ENCODE data around the gene SURF4. TPM values are rescaled to one million over a fixed set of nuclear protein-coding genes. Genes with fewer than 3 reads are reported as not detected.

Gene SURF4
- total RNA-seq, 2 experiments from 2014 or later: 90.7 to 94.6 TPM

- Mint-ChIP-seq H3K4me1 (ENCODE audit: low read depth) (peaks cover 17% of the 10 kb centered on the region), H3K27ac (no peak overlapping the region), H3K4me3 (no peak overlapping the region), H3K36me3 (ENCODE audit: low read depth) (peaks cover 65% of the 10 kb centered on the region), H3K9me3 (no peaks in the 10 kb centered on the region), H3K27me3 (no peaks in the 10 kb centered on the region)
- Histone ChIP-seq H3K4me1 (ENCODE audit: insufficient read depth, low read length) (peaks cover 37% of the 10 kb centered on the region), H3K4me3 (ENCODE audit: low read length) (no peak overlapping the region), H3K27me3 (ENCODE audit: control insufficient read depth in 1 of 2, insufficient read depth in 2 of 2, low read length in 2 of 2) (no peaks in the 10 kb centered on the region), H3K9me3 (ENCODE audit: control insufficient read depth in 1 of 2, insufficient read depth in 1 of 2, low read length in 2 of 2) (no peaks in the 10 kb centered on the region), H3K27ac (ENCODE audit: low read depth in 1 of 2, low read length in 2 of 2) (no peak overlapping the region), H3K36me3 (ENCODE audit: insufficient read depth, low read length) (peaks cover 44% of the 10 kb centered on the region)
- ChIA-PET CTCF (interaction anchor here (1.0 kb wide), 1 partner anchor 153 kb away, joined by 3 read pairs; no protein-coding TSS in a partner anchor), POLR2A (interaction anchor here (1.1 to 3.2 kb wide), 3 partner anchors 14 to 186 kb away, joined by 3 to 19 read pairs (median 16); partner anchors contain the start of genes MED22, RPL7A and STKLD1)
- ATAC-seq (ENCODE audit: poor library complexity) (no peak), DNase-seq (no peak)
- intact Hi-C loops (cut with DNase I, micrococcal nuclease): loop anchor here in 1 of 2 experiments (5.0 kb wide), 2 partner anchors 302 to 387 kb away; partner anchors contain the start of gene GTF3C5
- no peak for TF ChIP-seq CTCF (IDR thresholded peaks at IDR 0.05)
These were observed 41.7 kb downstream of the SURF4 start for GRCh38 chr9:133334161-133334560.

- Mint-ChIP-seq H3K4me1 (ENCODE audit: low read depth) (peaks cover 17% of the 10 kb centered on the region), H3K36me3 (ENCODE audit: low read depth) (peaks cover 67% of the 10 kb centered on the region), H3K4me3 (peak overlapping the region; percentile 11), H3K27ac (no peak overlapping the region), H3K27me3 (no peaks in the 10 kb centered on the region), H3K9me3 (no peaks in the 10 kb centered on the region)
- intact Hi-C loops (cut with DNase I, micrococcal nuclease): loop anchor here in 1 of 2 experiments (5.0 kb wide), 2 partner anchors 301 to 386 kb away; partner anchors contain the start of gene GTF3C5
- DNase-seq: peak in 1 of 14 experiments; percentile 28
- POLR2A ChIA-PET: interaction anchor here (1.1 to 3.2 kb wide), 2 partner anchors 14 to 185 kb away, joined by 3 to 19 read pairs; partner anchors contain the start of genes MED22 and RPL7A
- CTCF ChIA-PET: no interaction called here
- Histone ChIP-seq H3K27me3 (ENCODE audit: control insufficient read depth in 1 of 2, insufficient read depth in 2 of 2, low read length in 2 of 2) (no peaks in the 10 kb centered on the region), H3K27ac (ENCODE audit: low read depth in 1 of 2, low read length in 2 of 2) (no peak overlapping the region), H3K9me3 (ENCODE audit: control insufficient read depth in 1 of 2, insufficient read depth in 1 of 2, low read length in 2 of 2) (no peaks in the 10 kb centered on the region), H3K4me1 (ENCODE audit: insufficient read depth, low read length) (peaks cover 37% of the 10 kb centered on the region), H3K4me3 (ENCODE audit: low read length) (no peak overlapping the region), H3K36me3 (ENCODE audit: insufficient read depth, low read length) (peaks cover 43% of the 10 kb centered on the region)
- no peak for TF ChIP-seq CTCF (IDR thresholded peaks at IDR 0.05)
- no peak for ATAC-seq (ENCODE audit: poor library complexity)
These were observed 42.3 kb downstream of the SURF4 start for GRCh38 chr9:133333566-133333965.

GRCh38 chr9:133333011-133333410, 42.8 kb downstream of the SURF4 start:
- ChIA-PET POLR2A (no interaction called here), CTCF (no interaction called here)
- intact Hi-C loops (cut with DNase I, micrococcal nuclease): loop anchor here in 1 of 2 experiments (5.0 kb wide), 2 partner anchors 301 to 386 kb away; partner anchors contain the start of gene GTF3C5
- no peak overlapping the region for H3K27ac ChIP-seq (ENCODE audit: low read depth in 1 of 2, low read length in 2 of 2)
- peaks cover 43% of the 10 kb centered on the region for H3K36me3 ChIP-seq (ENCODE audit: insufficient read depth, low read length)
- H3K27me3 ChIP-seq (ENCODE audit: control insufficient read depth in 1 of 2, insufficient read depth in 2 of 2, low read length in 2 of 2): no peaks in the 10 kb centered on the region
- no peaks in the 10 kb centered on the region for H3K9me3 ChIP-seq (ENCODE audit: control insufficient read depth in 1 of 2, insufficient read depth in 1 of 2, low read length in 2 of 2)
- H3K27ac Mint-ChIP-seq: no peak overlapping the region
- no peak overlapping the region for H3K4me3 ChIP-seq (ENCODE audit: low read length)
- no peaks in the 10 kb centered on the region for H3K27me3 Mint-ChIP-seq
- no peaks in the 10 kb centered on the region for H3K9me3 Mint-ChIP-seq
- peak overlapping the region; percentile 45 for H3K4me3 Mint-ChIP-seq
- ATAC-seq (ENCODE audit: poor library complexity) (no peak), DNase-seq (peak in 1 of 14 experiments; percentile 14)
- TF ChIP-seq CTCF (IDR thresholded peaks at IDR 0.05): no peak
- peaks cover 17% of the 10 kb centered on the region for H3K4me1 Mint-ChIP-seq (ENCODE audit: low read depth)
- H3K36me3 Mint-ChIP-seq (ENCODE audit: low read depth): peaks cover 73% of the 10 kb centered on the region
- H3K4me1 ChIP-seq (ENCODE audit: insufficient read depth, low read length): peaks cover 37% of the 10 kb centered on the region
